Fibroblast of villous mesenchyme (primary cell): Measurements from ENCODE around the gene ANP32A. TPM values are rescaled to one million over a fixed set of nuclear protein-coding genes. Genes with fewer than 3 reads are reported as not detected.

ENCODE experiments used
- DNase-seq: peaks from one replicate; pipeline ENCODE4 v3.0.0-alpha.2; 2010; ENCODE audit warnings: low read depth
- H3K4me3 ChIP-seq: 2 replicates; pipeline ENCODE4 v1.5.1; 2011; ENCODE audit warnings: low read depth, mild to moderate bottlenecking, low read length
- total RNA-seq: library from RNA; depleted of rRNA; stranded (reverse); fragments of >200 nt; gene quantifications from 2 replicates; pipeline ENCODE4 v1.2.3, GENCODE V29; 2012
- TF ChIP-seq, protein P1 (sequence below): IDR thresholded peaks from 2 replicates; pipeline ENCODE4 v1.5.1; 2012; ENCODE audit warnings: low read depth, mild to moderate bottlenecking, low read length; ENCODE audit not compliant: insufficient read depth

ANP32A gene
- total RNA-seq, 1 donor: 38.0 TPM

DNA sequence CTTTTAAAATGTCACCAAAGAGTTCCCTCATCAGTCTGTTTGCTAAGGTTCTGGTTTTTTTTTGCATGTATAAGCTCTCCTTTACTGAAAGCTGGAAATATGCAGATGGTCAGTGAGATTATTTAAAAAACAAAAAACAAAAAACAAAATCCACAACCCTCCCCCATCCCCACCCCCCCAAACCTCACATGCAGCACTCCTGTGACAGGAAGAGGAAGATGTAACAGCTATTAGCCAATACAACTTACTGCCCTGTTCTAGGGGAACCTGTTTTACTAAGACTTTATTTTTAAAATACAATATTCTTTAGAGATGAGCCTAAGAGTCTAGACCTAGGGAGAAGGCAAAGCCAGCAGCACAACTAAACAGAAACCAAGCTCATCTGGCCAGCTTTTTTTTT is 39.5 kb downstream of the ANP32A start:
- TF ChIP-seq, protein P1, sequence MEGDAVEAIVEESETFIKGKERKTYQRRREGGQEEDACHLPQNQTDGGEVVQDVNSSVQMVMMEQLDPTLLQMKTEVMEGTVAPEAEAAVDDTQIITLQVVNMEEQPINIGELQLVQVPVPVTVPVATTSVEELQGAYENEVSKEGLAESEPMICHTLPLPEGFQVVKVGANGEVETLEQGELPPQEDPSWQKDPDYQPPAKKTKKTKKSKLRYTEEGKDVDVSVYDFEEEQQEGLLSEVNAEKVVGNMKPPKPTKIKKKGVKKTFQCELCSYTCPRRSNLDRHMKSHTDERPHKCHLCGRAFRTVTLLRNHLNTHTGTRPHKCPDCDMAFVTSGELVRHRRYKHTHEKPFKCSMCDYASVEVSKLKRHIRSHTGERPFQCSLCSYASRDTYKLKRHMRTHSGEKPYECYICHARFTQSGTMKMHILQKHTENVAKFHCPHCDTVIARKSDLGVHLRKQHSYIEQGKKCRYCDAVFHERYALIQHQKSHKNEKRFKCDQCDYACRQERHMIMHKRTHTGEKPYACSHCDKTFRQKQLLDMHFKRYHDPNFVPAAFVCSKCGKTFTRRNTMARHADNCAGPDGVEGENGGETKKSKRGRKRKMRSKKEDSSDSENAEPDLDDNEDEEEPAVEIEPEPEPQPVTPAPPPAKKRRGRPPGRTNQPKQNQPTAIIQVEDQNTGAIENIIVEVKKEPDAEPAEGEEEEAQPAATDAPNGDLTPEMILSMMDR: no peak

DNA sequence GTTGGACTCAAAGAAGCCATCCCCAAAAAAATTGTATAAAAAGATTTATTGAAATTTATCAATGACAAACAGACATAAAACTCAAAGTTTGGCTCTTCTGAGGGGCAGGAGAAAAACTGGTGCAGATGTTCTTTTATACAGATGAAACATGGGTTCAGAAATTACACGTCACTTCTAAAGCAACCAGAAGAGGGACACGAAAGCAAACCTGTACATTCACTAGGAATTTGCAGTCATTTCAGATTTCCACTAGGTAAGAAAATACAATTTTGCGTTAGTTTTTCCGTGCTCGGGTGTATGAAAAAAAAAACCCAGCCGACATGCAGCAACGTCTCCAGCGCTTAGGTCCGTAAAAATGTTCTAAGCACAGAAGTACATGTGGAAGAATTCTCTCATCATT is 41.8 kb downstream of the ANP32A start:
- DNase-seq: no peak
- TF ChIP-seq, protein P1: no peak
- no peak overlapping the region for H3K4me3 ChIP-seq

More for the DNA sequence above, 39.5 kb downstream of the ANP32A start:
- no peak overlapping the region for H3K4me3 ChIP-seq
- DNase-seq: peak; percentile 54

DNA sequence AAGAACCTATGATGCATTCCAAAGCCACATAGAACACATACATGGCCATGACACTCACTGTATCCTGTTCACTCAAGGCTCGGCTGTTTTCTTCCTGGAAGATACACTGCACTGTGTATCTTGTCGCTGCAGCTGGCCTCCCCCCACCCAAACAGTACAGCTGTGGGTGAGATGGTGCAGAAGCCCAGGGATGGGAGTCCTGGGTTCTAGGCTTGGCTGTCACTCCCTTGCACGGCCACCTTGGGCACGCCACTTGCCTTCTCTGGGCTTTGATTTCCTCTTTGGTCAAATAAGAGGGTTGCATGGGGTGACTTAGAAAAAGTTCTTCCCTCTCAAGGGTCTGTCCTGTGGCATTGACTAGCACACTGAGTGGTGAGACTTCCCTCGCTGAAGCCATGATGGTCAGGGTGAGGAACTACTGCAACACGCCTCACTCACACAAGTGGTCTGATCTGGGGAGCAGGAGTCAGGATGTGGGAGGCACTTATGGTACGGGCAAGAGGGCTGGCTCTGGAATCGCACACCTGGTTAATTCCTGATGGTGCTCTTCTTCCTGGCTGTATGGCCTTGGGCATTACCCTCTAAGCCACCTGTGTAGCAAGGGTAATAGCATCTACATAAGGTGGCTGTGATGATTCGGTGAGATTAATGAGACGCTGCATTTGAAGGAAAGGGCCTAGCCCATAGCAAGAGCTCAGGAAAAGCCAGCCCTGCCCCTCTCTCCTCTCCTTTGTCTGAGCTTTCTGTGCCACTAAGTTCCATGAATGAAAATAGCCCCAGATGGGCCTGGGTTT is 44.0 kb downstream of the ANP32A start:
- DNase-seq: no peak
- TF ChIP-seq, protein P1: no peak
- no peak overlapping the region for H3K4me3 ChIP-seq

DNA sequence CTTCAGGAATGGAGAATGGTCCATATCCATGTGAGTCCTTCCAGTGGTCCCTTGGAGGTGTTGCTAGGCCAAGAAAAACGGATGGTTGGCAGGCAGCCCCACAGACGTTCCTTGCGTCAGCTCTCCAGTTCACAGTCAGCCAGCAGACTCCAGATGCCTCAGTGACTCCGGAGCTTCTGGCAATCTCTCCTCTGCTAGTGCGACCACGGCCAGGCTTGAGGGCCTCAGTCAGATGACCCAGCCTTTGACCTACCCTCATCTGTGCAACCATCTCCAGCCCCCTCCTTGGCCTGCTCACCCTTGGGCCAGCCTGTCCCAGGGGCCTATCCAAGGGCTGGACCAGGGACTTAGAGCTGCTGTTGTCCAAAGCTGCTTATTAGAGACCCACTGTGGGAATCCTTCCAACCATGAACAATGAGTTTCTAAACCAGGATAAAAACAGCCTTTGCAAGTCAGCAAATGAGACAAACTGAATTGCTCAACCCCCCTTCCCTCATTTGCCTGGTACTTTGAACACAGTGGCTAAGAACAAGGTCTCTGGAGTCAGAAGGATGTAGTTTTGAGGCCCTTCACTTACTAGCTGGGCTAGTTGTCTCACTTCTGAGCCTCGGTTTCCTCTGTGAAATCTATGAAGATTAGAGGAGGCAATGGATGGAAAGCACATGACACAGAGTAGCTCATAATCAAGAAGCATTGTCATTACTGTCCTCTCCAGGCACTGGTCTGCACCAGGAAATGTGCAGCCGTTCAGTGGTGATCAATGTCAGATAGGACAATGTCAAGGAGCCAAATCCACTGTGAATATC is 44.8 kb downstream of the ANP32A start:
- TF ChIP-seq, protein P1: no peak
- peak; percentile 76 for DNase-seq
- H3K4me3 ChIP-seq: no peak overlapping the region

DNA sequence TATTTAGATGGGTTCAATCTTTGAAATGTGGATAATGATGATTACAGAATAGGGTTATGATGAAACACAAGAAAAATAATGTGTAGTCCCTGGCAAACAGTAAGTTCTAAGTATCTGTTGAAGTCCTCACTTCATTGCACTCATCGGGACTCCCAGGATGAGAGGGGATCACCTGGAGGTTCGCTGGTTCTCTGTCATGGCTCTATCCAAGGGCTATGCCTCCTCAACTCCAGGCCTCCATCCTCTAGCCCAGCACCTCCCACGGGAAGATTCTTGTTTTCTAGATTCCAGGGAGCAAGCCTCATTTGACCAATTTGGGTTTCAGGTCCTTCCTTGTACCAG is 45.5 kb downstream of the ANP32A start:
- TF ChIP-seq, protein P1: no peak
- H3K4me3 ChIP-seq: no peak overlapping the region
- DNase-seq: no peak

DNA sequence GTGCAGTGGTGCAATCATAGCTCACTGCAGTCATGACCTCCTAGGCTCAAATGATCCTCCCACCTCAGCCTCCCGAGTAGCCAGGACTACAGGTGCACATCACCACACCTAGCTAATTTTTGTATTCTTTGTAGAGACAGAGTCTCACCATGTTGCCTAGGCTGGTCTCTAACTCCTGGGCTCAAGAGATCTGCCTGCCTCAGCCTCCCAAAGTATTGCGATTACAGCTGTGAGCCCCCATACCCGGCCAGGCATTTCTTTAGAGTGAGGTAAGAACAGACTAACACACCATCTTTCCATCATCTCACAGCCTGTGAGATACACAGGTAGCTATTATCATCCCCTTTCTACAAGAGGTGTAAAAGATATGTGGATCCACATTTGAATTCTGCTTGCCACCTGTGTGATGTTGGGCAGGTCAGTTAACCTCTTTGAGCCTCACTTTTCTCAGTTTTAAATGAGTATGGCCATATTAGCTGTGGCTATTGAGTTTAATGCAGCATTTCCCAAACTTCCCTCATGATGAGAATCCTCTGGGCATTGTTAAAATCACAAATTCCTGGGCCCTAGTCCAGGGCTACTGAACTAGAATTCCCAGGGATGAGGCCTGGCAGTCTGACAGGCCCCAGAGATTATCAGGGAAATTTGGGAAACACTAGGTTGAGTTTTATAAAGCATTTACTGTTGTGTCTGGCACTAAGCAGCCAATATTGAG is 46.0 kb downstream of the ANP32A start:
- TF ChIP-seq, protein P1: no peak
- no peak overlapping the region for H3K4me3 ChIP-seq
- no peak for DNase-seq
